A549 (cell line): ENCODE measurements around the gene TLNRD1. TPM values are rescaled to one million over a fixed set of nuclear protein-coding genes. Genes with fewer than 3 reads are reported as not detected.

ENCODE experiments used
- ATAC-seq, 2 experiments: fragments of 200-7000 bp in 1 of 2; fragments of >200 bp in 1 of 2; cut with Nextera tagmentation in 1 of 2; cut with Tn5 transposase in 1 of 2; 3 replicates each; pipeline versions ENCODE4 v1.8.0 to v1.9.1; 2018 to 2020; ENCODE audit warnings: mild to moderate bottlenecking in 1 of 2, moderate library complexity in 1 of 2
- CTCF ChIA-PET: fragments of 300-600 bp; sonication (Branson Sonifier 250); formaldehyde crosslinking; extraction: SDS; loops from one replicate; lab custom pipeline; 2021; ENCODE audit warnings: antibody characterized with exemption, inconsistent platforms; lab: Yijun Ruan, JAX
- POLR2A ChIA-PET: fragments of 350-600 bp; formaldehyde crosslinking; extraction: SDS; loops from one replicate; lab custom pipeline; 2021; ENCODE audit warnings: antibody characterized with exemption, inconsistent platforms; lab: Yijun Ruan, JAX
- DNase-seq, 2 experiments: peaks; one replicate each; pipeline versions ENCODE4 v3.0.0 to v3.0.0-alpha.2; 2011 to 2016; ENCODE audit warnings: low read depth in 1 of 2, low spot score in 1 of 2
- FAIRE-seq: peaks from 2 replicates; lab custom pipeline; 2011; peaks lifted over from hg19 to GRCh38; lab: Jason Lieb, UNC
- H3K27ac ChIP-seq, 2 experiments: fragments of >200 bp; sonication (Bioruptor Twin); formaldehyde crosslinking; 3 replicates each; pipeline ENCODE4 v1.5.1; 2016 to 2017
- H3K4me1 ChIP-seq: fragments of >200 bp; sonication (Bioruptor Twin); formaldehyde crosslinking; 3 replicates; pipeline ENCODE4 v1.6.1; 2016
- H3K4me2 ChIP-seq: fragments of >200 bp; sonication (Bioruptor Twin); formaldehyde crosslinking; 3 replicates; pipeline ENCODE4 v1.6.1; 2016
- H3K4me3 ChIP-seq: fragments of >200 bp; sonication (Bioruptor Twin); formaldehyde crosslinking; 3 replicates; pipeline ENCODE4 v1.5.1; 2016
- H3K9me3 ChIP-seq: fragments of >200 bp; sonication (Bioruptor Twin); formaldehyde crosslinking; 3 replicates; pipeline ENCODE4 v1.6.1; 2016
- ATOH8 ChIP-seq: fragments of 250-450 bp; sonication (Bioruptor Pico); IDR thresholded peaks from 2 replicates; pipeline ENCODE4 v1.5.0; 2020; ENCODE audit warnings: low read depth, mild to moderate bottlenecking, moderate library complexity
- CHD2 ChIP-seq: fragments of 150-350 bp; IDR thresholded peaks from 2 replicates; pipeline ENCODE4 v1.6.1; 2014; ENCODE audit warnings: low read length; ENCODE audit not compliant: partially characterized antibody
- CHD4 ChIP-seq: fragments of 200-600 bp; sonication (generic); IDR thresholded peaks from 2 replicates; pipeline ENCODE4 v1.6.1; 2016; ENCODE audit warnings: antibody characterized with exemption, mild to moderate bottlenecking, borderline replicate concordance
- EHF ChIP-seq: fragments of 250-450 bp; sonication (Bioruptor Pico); IDR thresholded peaks from 2 replicates; pipeline ENCODE4 v1.5.0; 2020; ENCODE audit warnings: mild to moderate bottlenecking
- EP300 ChIP-seq, 2 experiments: fragments of >200 bp; sonication (Bioruptor Twin); formaldehyde crosslinking; IDR thresholded peaks; 2 replicates in 1 of 2; 3 replicates in 1 of 2; pipeline ENCODE4 v1.6.1; 2016 to 2017
- FOSB ChIP-seq: fragments of 250-450 bp; sonication (Bioruptor Pico); IDR thresholded peaks from 2 replicates; pipeline ENCODE4 v1.5.0; 2020; ENCODE audit warnings: mild to moderate bottlenecking, moderate library complexity
- FOSL2 ChIP-seq, 2 experiments: fragments of 450-650 bp in 1 of 2; fragments of >200 bp in 1 of 2; sonication (Bioruptor Twin) in 1 of 2; formaldehyde crosslinking; IDR thresholded peaks; 2 replicates each; pipeline versions ENCODE4 v1.5.0 to v1.6.1; 2016 to 2020; ENCODE audit warnings: mild to moderate bottlenecking in 1 of 2, moderate library complexity in 1 of 2
- FOXS1 ChIP-seq: fragments of 250-450 bp; sonication (Bioruptor Pico); IDR thresholded peaks from 2 replicates; pipeline ENCODE4 v1.5.0; 2020; ENCODE audit warnings: mild to moderate bottlenecking, moderate library complexity
- HES2 ChIP-seq: fragments of >200 bp; sonication (Bioruptor Twin); formaldehyde crosslinking; IDR thresholded peaks from 2 replicates; pipeline ENCODE4 v1.6.1; 2016
- HOXA7 ChIP-seq: fragments of 250-450 bp; sonication (Bioruptor Pico); IDR thresholded peaks from 2 replicates; pipeline ENCODE4 v1.5.0; 2020; ENCODE audit warnings: mild to moderate bottlenecking, moderate library complexity
- HOXB13 ChIP-seq: fragments of 250-450 bp; sonication (Bioruptor Pico); IDR thresholded peaks from 2 replicates; pipeline ENCODE4 v1.5.0; 2020; ENCODE audit warnings: low read depth, mild to moderate bottlenecking, moderate library complexity
- HOXB5 ChIP-seq: fragments of 250-450 bp; sonication (Bioruptor Pico); IDR thresholded peaks from 2 replicates; pipeline ENCODE4 v1.5.0; 2020; ENCODE audit warnings: mild to moderate bottlenecking, moderate library complexity
- JUN ChIP-seq, 2 experiments: fragments of >200 bp; sonication (Bioruptor Twin); formaldehyde crosslinking; IDR thresholded peaks; 2 replicates in 1 of 2; 3 replicates in 1 of 2; pipeline ENCODE4 v1.6.1; 2016 to 2017
- JUNB ChIP-seq: fragments of >200 bp; sonication (Bioruptor Twin); formaldehyde crosslinking; IDR thresholded peaks from 2 replicates; pipeline ENCODE4 v1.6.1; 2016
- KDM1A ChIP-seq: fragments of 200-600 bp; sonication (generic); IDR thresholded peaks from 2 replicates; pipeline ENCODE4 v1.6.1; 2016; ENCODE audit warnings: low read depth, mild to moderate bottlenecking
- MYC ChIP-seq: IDR thresholded peaks from 2 replicates; pipeline ENCODE4 v1.6.1; 2012; ENCODE audit warnings: mild to moderate bottlenecking, inconsistent platforms, low read length, improper control_type of control experiment, borderline replicate concordance
- NFE2L2 ChIP-seq: fragments of 150-350 bp; conservative IDR thresholded peaks from 2 replicates; pipeline ENCODE4 v1.6.1; 2014; ENCODE audit warnings: low read length
- NPAS2 ChIP-seq: fragments of 250-450 bp; sonication (Bioruptor Pico); IDR thresholded peaks from 2 replicates; pipeline ENCODE4 v1.8.0; 2022; ENCODE audit warnings: mild to moderate bottlenecking, moderate library complexity, borderline replicate concordance
- NR3C1 ChIP-seq: fragments of >200 bp; sonication (Bioruptor Twin); formaldehyde crosslinking; IDR thresholded peaks from 3 replicates; pipeline ENCODE4 v1.6.1; 2017
- PBX3 ChIP-seq: IDR thresholded peaks from 2 replicates; pipeline ENCODE4 v1.6.1; 2012
- POLR2A ChIP-seq: IDR thresholded peaks from 2 replicates; pipeline ENCODE4 v1.6.1; 2012; ENCODE audit warnings: mild to moderate bottlenecking, low read length
- RAD21 ChIP-seq, 2 experiments: fragments of >200 bp in 1 of 2; sonication (Bioruptor Twin) in 1 of 2; formaldehyde crosslinking in 1 of 2; IDR thresholded peaks in 1 of 2; conservative IDR thresholded peaks in 1 of 2; 2 replicates in 1 of 2; 3 replicates in 1 of 2; pipeline ENCODE4 v1.6.1; 2012 to 2018; ENCODE audit warnings: inconsistent platforms in 1 of 2
- RCOR1 ChIP-seq: fragments of 150-350 bp; IDR thresholded peaks from 2 replicates; pipeline ENCODE4 v1.6.1; 2014; ENCODE audit warnings: antibody characterized with exemption, low read length, low read depth
- REST ChIP-seq: fragments of 200-600 bp; sonication (generic); IDR thresholded peaks from 2 replicates; pipeline ENCODE4 v1.6.1; 2016; ENCODE audit warnings: antibody characterized with exemption, mild to moderate bottlenecking, moderate library complexity
- RNF2 ChIP-seq: fragments of 200-600 bp; sonication (generic); IDR thresholded peaks from 2 replicates; pipeline ENCODE4 v1.6.1; 2016; ENCODE audit warnings: low read depth, mild to moderate bottlenecking, antibody characterized with exemption, moderate library complexity, borderline replicate concordance
- SMC3 ChIP-seq: fragments of >200 bp; sonication (Bioruptor Twin); formaldehyde crosslinking; IDR thresholded peaks from 3 replicates; pipeline ENCODE4 v1.6.1; 2018; ENCODE audit warnings: inconsistent platforms
- TP53 ChIP-seq: fragments of 250-450 bp; sonication (Bioruptor Pico); IDR thresholded peaks from 2 replicates; pipeline ENCODE4 v1.5.0; 2021; ENCODE audit warnings: mild to moderate bottlenecking, moderate library complexity
- ZNF302 ChIP-seq: fragments of 250-450 bp; sonication (Bioruptor Pico); IDR thresholded peaks from 2 replicates; pipeline ENCODE4 v1.9.0; 2021; ENCODE audit warnings: inconsistent platforms, mild to moderate bottlenecking, moderate library complexity
- WGBS: methylation state at CpG from one replicate; pipeline ENCODE4 v1.1.6; 2017; ENCODE audit errors: missing lambda C conversion rate; 5-methylcytosine and 5-hydroxymethylcytosine counted together
- polyA plus RNA-seq, 4 experiments: library from polyadenylated mRNA; depleted of rRNA in 3 of 4; stranded (reverse); fragments of >200 nt; fragmentation: RNase III in 1 of 4; extraction: RNeasy Plus Mini Kit Qiagen cat#74134 plus additional on column Dnase treatment in 1 of 4; gene quantifications; 2 replicates in 3 of 4; 3 replicates in 1 of 4; pipeline ENCODE4 v1.2.3, GENCODE V29; 2011 to 2017
- TF ChIP-seq, protein P1 (sequence below): fragments of 150-350 bp; IDR thresholded peaks from 2 replicates; pipeline ENCODE4 v1.6.1; 2014; ENCODE audit warnings: low read depth, mild to moderate bottlenecking, low read length
- TF ChIP-seq, protein P2 (sequence below): IDR thresholded peaks from 2 replicates; pipeline ENCODE4 v1.6.1; 2012

Gene TLNRD1
- polyA plus RNA-seq, 2 of the 4 experiments (the other 2 are of a cell fraction) = 6.6 to 7.2 TPM

- TF ChIP-seq ZNF302 (CRISPR knock-in tag) (no peak), KDM1A (no peak), NPAS2 (no peak), JUNB (no peak), NR3C1 (no peak), REST (no peak), FOSL2 (IDR thresholded peaks at IDR 0.05) (no peak), FOSL2 (CRISPR knock-in tag; IDR thresholded peaks at IDR 0.05) (no peak), HES2 (no peak), HOXB13 (CRISPR knock-in tag) (0 out of 2 replicates have a peak, but pooled peaks have one; percentile 30), RCOR1 (no peak), EP300 (IDR thresholded peaks at IDR 0.05) (no peak), MYC (peak; percentile 26; the same call in 1 of the 2 replicates), FOSB (CRISPR knock-in tag) (no peak), JUN (IDR thresholded peaks at IDR 0.05) (peak in 1 of 2 experiments; percentile 44; a peak in 2 of 5 replicates), ATOH8 (CRISPR knock-in tag) (0 out of 2 replicates have a peak, but pooled peaks have one; percentile 27), TP53 (peak; percentile 75; the same call in 1 of the 2 replicates), SMC3 (no peak), RNF2 (no peak), HOXB5 (CRISPR knock-in tag) (no peak)
- TF ChIP-seq, protein P1, sequence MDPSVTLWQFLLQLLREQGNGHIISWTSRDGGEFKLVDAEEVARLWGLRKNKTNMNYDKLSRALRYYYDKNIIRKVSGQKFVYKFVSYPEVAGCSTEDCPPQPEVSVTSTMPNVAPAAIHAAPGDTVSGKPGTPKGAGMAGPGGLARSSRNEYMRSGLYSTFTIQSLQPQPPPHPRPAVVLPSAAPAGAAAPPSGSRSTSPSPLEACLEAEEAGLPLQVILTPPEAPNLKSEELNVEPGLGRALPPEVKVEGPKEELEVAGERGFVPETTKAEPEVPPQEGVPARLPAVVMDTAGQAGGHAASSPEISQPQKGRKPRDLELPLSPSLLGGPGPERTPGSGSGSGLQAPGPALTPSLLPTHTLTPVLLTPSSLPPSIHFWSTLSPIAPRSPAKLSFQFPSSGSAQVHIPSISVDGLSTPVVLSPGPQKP = no peak
- TF ChIP-seq, protein P2, sequence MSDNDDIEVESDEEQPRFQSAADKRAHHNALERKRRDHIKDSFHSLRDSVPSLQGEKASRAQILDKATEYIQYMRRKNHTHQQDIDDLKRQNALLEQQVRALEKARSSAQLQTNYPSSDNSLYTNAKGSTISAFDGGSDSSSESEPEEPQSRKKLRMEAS = peak; percentile 80
Measured at GRCh38 chr15:81001152-81002008, 657 bp downstream of the TLNRD1 start (continued).

- DNase-seq = no peak
- H3K27ac ChIP-seq = peak overlapping the region; percentile 90 to 98
- ChIA-PET POLR2A (interaction anchor here (2.5 kb wide), 1 partner anchor 11 kb away, joined by 30 read pairs; no protein-coding TSS in a partner anchor), CTCF (interaction anchor here (0.9 to 3.2 kb wide), 5 partner anchors 11 to 264 kb away, joined by 3 to 9 read pairs (median 4); partner anchors contain the start of gene CEMIP)
- WGBS = no CpG with 5 or more reads among the region's 42 CpGs
- TF ChIP-seq NFE2L2 (no peak), CHD2 (no peak), JUN (IDR thresholded peaks at IDR 0.05) (0 out of 5 replicates have a peak, but pooled peaks of 1 of the 2 experiments have one; percentile 22), FOXS1 (no peak), HOXA7 (CRISPR knock-in tag) (no peak), POLR2A (0 out of 2 replicates have a peak, but pooled peaks have one; percentile 2), RAD21 (conservative IDR thresholded peaks at IDR 0.05 in 1 of 2, IDR thresholded peaks at IDR 0.05 in 1 of 2) (no peak), EP300 (IDR thresholded peaks at IDR 0.05) (no peak), CHD4 (no peak), EHF (CRISPR knock-in tag) (no peak), PBX3 (no peak), MYC (no peak)
- peak overlapping the region; percentile 67 for H3K4me3 ChIP-seq
- H3K4me1 ChIP-seq = peaks cover 24% of the 10 kb centered on the region
- H3K9me3 ChIP-seq = no peaks in the 10 kb centered on the region
- H3K4me2 ChIP-seq = peak overlapping the region; percentile 92
- FAIRE-seq = no peak
- ATAC-seq = peak in 1 of 2 experiments; percentile 46; a peak in 4 of 6 replicates
Measured at GRCh38 chr15:81002009-81002330, 1.2 kb downstream of the TLNRD1 start.
